Naive B cell (primary cell): Measurements from ENCODE around the gene ZYG11A. TPM values are rescaled to one million over a fixed set of nuclear protein-coding genes. Genes with fewer than 3 reads are reported as not detected.
A peak's percentile ranks its signal among the peaks of the same experiment; 100 is the strongest.

Source experiments
- ATAC-seq, 2 donors: fragments of 150-1000 bp; cut with Tn5 transposase; 2 replicates each; pipeline ENCODE4 v1.10.0; 2021; ENCODE audit warnings: low read depth in 2 of 2, mild to moderate bottlenecking in 2 of 2, moderate library complexity in 2 of 2
- DNase-seq: peaks from one replicate; pipeline ENCODE4 v3.0.0; 2022
- H3K27ac Mint-ChIP-seq, 6 donors: one replicate each; pipeline ENCODE4 v1.8.0; 2020 to 2022; ENCODE audit warnings: mild to moderate bottlenecking in 6 of 6, mixed read lengths in 6 of 6, moderate library complexity in 5 of 6, inconsistent platforms in 2 of 6
- H3K27me3 Mint-ChIP-seq, 3 donors: one replicate each; pipeline ENCODE4 v1.8.0; 2021 to 2022; ENCODE audit warnings: mixed read lengths in 3 of 3, mild to moderate bottlenecking in 1 of 3
- H3K36me3 Mint-ChIP-seq, 2 donors: one replicate each; pipeline ENCODE4 v1.8.0; 2020 to 2022; ENCODE audit warnings: mixed read lengths in 2 of 2, inconsistent platforms in 1 of 2, mild to moderate bottlenecking in 1 of 2
- H3K4me1 Mint-ChIP-seq, 3 donors: one replicate each; pipeline ENCODE4 v1.8.0; 2020 to 2022; ENCODE audit warnings: mixed read lengths in 3 of 3, inconsistent platforms in 1 of 3, mild to moderate bottlenecking in 1 of 3, moderate library complexity in 1 of 3
- H3K4me3 Mint-ChIP-seq, 8 donors: one replicate each; pipeline ENCODE4 v1.8.0; 2020 to 2022; ENCODE audit warnings: mild to moderate bottlenecking in 8 of 8, mixed read lengths in 8 of 8, moderate library complexity in 8 of 8, inconsistent platforms in 2 of 8
- H3K9me3 Mint-ChIP-seq, 7 donors: one replicate each; pipeline ENCODE4 v1.8.0; 2020 to 2022; ENCODE audit warnings: mixed read lengths in 7 of 7, mild to moderate bottlenecking in 5 of 7, inconsistent platforms in 2 of 7, moderate library complexity in 1 of 7
- polyA plus RNA-seq, 6 donors: library from polyadenylated mRNA; unstranded; fragments of 300-500 nt; fragmentation: Illumina TruSeq; gene quantifications; one replicate each; pipeline ENCODE4 v1.2.3, GENCODE V29; 2021; ENCODE audit warnings: low read depth in 6 of 6

Gene ZYG11A
- polyA plus RNA-seq, 6 donors from 2014 or later: not detected

- peak overlapping the region in 1 of 6 donors; percentile 38 for H3K27ac Mint-ChIP-seq
- H3K27me3 Mint-ChIP-seq: peaks cover 0 to 6% (median 0%) of the 10 kb centered on the region in 3 donors
- ATAC-seq (no peak), DNase-seq (no peak)
- no peak overlapping the region for H3K4me3 Mint-ChIP-seq
- peaks cover 0 to 9% (median 5%) of the 10 kb centered on the region in 3 donors for H3K4me1 Mint-ChIP-seq
- no peaks in the 10 kb centered on the region for H3K36me3 Mint-ChIP-seq
- no peaks in the 10 kb centered on the region for H3K9me3 Mint-ChIP-seq
Measured at GRCh38 chr1:52915855-52916220, 73.3 kb downstream of the ZYG11A start.

GRCh38 chr1:52916241-52916975, 73.8 kb downstream of the ZYG11A start:
- Mint-ChIP-seq H3K4me3 (no peak overlapping the region), H3K4me1 (peaks cover 0 to 9% (median 5%) of the 10 kb centered on the region in 3 donors), H3K27ac (peak overlapping the region in 1 of 6 donors; percentile 38), H3K36me3 (no peaks in the 10 kb centered on the region), H3K27me3 (peaks cover 0 to 6% (median 0%) of the 10 kb centered on the region in 3 donors), H3K9me3 (no peaks in the 10 kb centered on the region)
- DNase-seq (no peak), ATAC-seq (no peak)

DNA sequence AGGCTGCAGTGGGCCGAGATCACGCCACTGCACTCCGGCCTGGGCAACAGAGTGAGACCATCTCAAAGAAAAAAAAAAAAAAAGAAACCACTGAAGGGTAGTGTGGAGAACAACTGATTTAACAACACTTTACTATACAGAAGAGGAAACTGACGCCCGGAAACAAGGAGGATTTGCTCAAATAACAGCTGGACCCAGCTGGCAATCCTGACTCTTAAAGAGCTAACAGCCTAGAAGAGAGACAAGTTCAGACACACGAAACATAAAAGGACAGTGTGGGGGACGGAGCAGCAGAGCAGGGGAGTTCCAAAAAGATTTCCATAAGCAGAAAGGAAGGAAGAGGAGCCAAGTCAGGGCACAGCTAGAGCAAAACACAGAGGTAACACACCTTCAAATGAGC, 74.6 kb downstream of the ZYG11A start:
- ATAC-seq: no peak
- peaks cover 0 to 6% (median 4%) of the 10 kb centered on the region in 3 donors for H3K27me3 Mint-ChIP-seq
- H3K4me3 Mint-ChIP-seq: peak overlapping the region in 1 of 8 donors; percentile 1
- no peaks in the 10 kb centered on the region for H3K9me3 Mint-ChIP-seq
- H3K27ac Mint-ChIP-seq: peak overlapping the region in 3 of 6 donors; percentile 6 to 85 (median 23)
- H3K36me3 Mint-ChIP-seq: no peaks in the 10 kb centered on the region
- peaks cover 0 to 14% (median 5%) of the 10 kb centered on the region in 3 donors for H3K4me1 Mint-ChIP-seq
- DNase-seq: no peak

GRCh38 chr1:52917581-52917980, 75.0 kb downstream of the ZYG11A start:
- H3K27me3 Mint-ChIP-seq: peaks cover 0 to 8% (median 6%) of the 10 kb centered on the region in 3 donors
- H3K27ac Mint-ChIP-seq: no peak overlapping the region
- no peaks in the 10 kb centered on the region for H3K36me3 Mint-ChIP-seq
- peak overlapping the region in 1 of 8 donors; percentile 1 for H3K4me3 Mint-ChIP-seq
- DNase-seq: no peak
- H3K4me1 Mint-ChIP-seq: peaks cover 0 to 15% (median 5%) of the 10 kb centered on the region in 3 donors
- H3K9me3 Mint-ChIP-seq: no peaks in the 10 kb centered on the region
- ATAC-seq: no peak

- no peak for DNase-seq
- Mint-ChIP-seq H3K27me3 (peaks cover 5 to 13% (median 9%) of the 10 kb centered on the region in 3 donors), H3K4me1 (peaks cover 0 to 15% (median 5%) of the 10 kb centered on the region in 3 donors), H3K27ac (peak overlapping the region in 2 of 6 donors; percentile 31 to 57), H3K4me3 (no peak overlapping the region), H3K9me3 (no peaks in the 10 kb centered on the region), H3K36me3 (no peaks in the 10 kb centered on the region)
- no peak for ATAC-seq
Measured at GRCh38 chr1:52918201-52918600, 75.6 kb downstream of the ZYG11A start.

GRCh38 chr1:52919051-52919722, 76.6 kb downstream of the ZYG11A start:
- Mint-ChIP-seq H3K4me1 (peaks cover 0 to 15% (median 5%) of the 10 kb centered on the region in 3 donors), H3K27me3 (peaks cover 10 to 17% (median 13%) of the 10 kb centered on the region in 3 donors), H3K36me3 (no peaks in the 10 kb centered on the region), H3K4me3 (peak overlapping the region in 3 of 8 donors; percentile 7 to 72 (median 22)), H3K27ac (no peak overlapping the region), H3K9me3 (no peaks in the 10 kb centered on the region)
- ATAC-seq: no peak
- no peak for DNase-seq

DNA sequence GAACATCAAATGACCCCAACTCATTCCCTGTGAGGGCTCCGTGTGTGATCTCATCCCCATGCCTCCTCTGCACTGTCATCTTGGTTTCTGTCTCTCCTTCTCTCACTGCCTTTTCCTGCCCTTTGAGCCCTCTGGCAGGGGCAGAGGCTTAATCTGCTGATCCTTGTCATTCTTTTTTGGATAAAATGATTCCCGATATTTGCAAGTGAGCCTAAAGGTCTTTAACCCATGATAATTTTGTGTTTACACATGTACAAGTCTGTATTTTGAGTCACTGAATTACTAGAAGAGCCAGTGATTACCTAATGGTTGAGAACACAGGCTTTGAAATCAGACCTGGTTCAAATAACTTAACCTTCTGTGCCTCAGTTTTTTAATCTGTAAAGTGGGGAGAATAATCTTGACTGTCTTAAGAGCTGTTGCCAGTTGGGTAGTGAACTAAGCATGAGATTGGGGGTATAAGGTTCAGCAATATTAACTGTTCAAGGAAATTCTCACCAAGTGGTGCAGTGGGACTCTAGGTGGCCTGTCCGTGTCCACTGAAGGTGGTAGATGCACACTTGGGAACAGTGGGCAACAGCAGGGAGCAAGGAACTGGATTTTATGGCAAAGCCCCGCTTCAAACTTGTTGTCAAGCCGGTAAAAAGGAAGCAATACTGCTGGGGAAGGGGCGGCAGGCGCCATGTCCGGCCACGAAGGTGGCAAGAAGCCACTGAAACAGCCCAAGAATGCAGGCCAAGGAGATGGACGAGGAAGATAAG, 77.3 kb downstream of the ZYG11A start:
- Mint-ChIP-seq H3K9me3 (no peaks in the 10 kb centered on the region), H3K4me3 (peak overlapping the region in 7 of 8 donors; percentile 22 to 76 (median 69)), H3K36me3 (no peaks in the 10 kb centered on the region), H3K27me3 (peaks cover 10 to 17% (median 15%) of the 10 kb centered on the region in 3 donors), H3K27ac (peak overlapping the region in 4 of 6 donors; percentile 9 to 89 (median 29)), H3K4me1 (peaks cover 0 to 15% (median 5%) of the 10 kb centered on the region in 3 donors)
- ATAC-seq (no peak), DNase-seq (no peak)

- Mint-ChIP-seq H3K4me1 (peaks cover under 1 to 15% (median 5%) of the 10 kb centered on the region in 3 donors), H3K27ac (peak overlapping the region in 1 of 6 donors; percentile 92), H3K4me3 (peak overlapping the region; percentile 34 to 84 (median 72)), H3K36me3 (no peaks in the 10 kb centered on the region), H3K9me3 (no peaks in the 10 kb centered on the region), H3K27me3 (peaks cover 10 to 19% (median 19%) of the 10 kb centered on the region in 3 donors)
- DNase-seq: no peak
- no peak for ATAC-seq
Measured at GRCh38 chr1:52920791-52921291, 78.3 kb downstream of the ZYG11A start.

DNA sequence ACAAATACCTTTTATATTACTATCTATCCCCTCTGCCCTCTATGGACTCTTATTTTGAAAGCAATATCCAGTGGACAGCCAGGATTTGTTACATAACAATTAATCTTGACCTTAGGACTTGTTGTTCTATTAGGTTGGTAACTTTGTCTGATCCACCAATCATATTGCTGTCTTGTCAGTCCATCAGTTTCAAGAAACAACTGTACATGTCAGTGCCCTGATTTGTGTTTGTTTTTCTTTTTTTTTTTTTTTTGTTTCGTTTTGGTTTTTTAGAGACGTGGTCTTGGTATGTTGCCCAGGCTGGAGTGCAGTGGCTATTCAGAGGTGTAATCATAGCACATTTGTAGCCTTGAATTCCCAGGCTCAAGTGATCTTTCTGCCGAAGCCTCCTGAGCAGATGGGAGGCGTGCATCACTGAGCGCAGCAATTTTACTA, 83.0 kb downstream of the ZYG11A start:
- peaks cover 23 to 30% (median 30%) of the 10 kb centered on the region in 3 donors for H3K27me3 Mint-ChIP-seq
- no peak overlapping the region for H3K27ac Mint-ChIP-seq
- DNase-seq: no peak
- H3K9me3 Mint-ChIP-seq: no peaks in the 10 kb centered on the region
- H3K36me3 Mint-ChIP-seq: no peaks in the 10 kb centered on the region
- peak overlapping the region in 1 of 8 donors; percentile 6 for H3K4me3 Mint-ChIP-seq
- H3K4me1 Mint-ChIP-seq: peaks cover 14 to 27% (median 18%) of the 10 kb centered on the region in 3 donors
- ATAC-seq: no peak

DNA sequence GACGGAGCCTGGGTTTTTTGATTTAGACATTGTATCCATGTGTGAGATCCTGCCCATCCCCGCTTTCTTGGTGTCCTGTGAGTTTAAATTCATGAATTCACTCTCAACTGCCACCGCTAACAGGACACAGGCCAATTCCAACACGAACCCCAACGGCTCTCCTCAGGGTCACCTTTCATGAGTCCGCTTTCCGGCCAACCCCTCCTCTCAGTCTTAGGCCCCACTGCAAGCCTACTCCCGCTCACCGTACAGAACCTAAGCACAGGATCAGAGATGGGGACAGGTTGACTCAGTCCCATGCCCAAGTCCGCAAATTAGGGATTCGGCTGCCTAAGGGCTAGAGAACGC, 84.3 kb downstream of the ZYG11A start:
- Mint-ChIP-seq H3K4me1 (peaks cover 14 to 23% (median 18%) of the 10 kb centered on the region in 3 donors), H3K27ac (peak overlapping the region in 1 of 6 donors; percentile 88), H3K9me3 (no peaks in the 10 kb centered on the region), H3K36me3 (no peaks in the 10 kb centered on the region), H3K27me3 (peaks cover 23 to 30% (median 27%) of the 10 kb centered on the region in 3 donors), H3K4me3 (peak overlapping the region; percentile 78 to 94 (median 86))
- DNase-seq (no peak), ATAC-seq (peak in 1 of 2 donors; percentile 9)

DNA sequence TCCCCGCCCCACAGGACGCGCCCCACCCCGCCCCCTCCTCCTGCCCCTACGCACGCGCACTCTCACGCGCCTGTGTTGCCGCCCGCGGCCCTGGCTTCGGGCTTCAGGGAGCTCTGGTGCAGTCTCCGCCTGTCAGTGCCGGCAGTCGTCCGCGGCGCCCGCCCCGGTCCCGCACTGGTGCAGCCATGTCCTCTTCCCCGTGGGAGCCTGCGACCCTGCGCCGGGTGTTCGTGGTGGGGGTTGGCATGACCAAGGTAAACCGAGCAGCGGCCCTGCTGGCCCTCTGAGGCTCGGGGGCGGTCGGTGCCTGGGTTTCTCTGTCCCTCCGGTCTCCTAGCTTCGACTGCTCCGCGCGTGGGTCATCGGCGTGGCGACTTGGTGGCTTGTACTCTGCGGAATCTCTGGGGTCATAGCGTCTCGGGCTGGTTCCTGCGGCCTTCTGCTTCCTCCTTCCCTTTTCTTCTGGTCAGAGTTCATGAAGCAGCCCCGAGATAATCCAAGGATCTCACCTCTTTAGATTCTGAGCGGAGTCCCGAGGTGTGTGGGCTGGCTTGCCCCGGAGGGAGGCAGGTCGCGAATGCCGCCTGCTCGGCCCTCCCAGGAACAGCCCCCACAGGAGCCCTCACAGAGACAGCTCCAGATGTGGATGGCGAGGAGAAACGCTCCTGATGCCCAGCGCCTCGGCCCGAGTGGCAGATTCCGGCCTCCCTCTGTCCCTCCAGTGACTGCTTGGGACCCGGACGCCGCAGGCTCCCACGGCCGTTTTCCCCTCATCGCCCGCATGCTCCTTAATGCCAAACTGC, 84.9 kb downstream of the ZYG11A start, which contains the start of gene SCP2:
Gene SCP2 (plus strand): TSS at position 65 of the 803 bp plus-strand sequence. CDS start 121 bp downstream, at position 186.
- Mint-ChIP-seq H3K27ac (peak within 1 kb of the TSS in 4 of 6 donors; percentile 9 to 88 (median 66)), H3K4me3 (peak within 1 kb of the TSS; percentile 78 to 94 (median 86)), H3K4me1 (peaks cover 14 to 21% (median 18%) of the 10 kb centered on the region in 3 donors), H3K27me3 (peaks cover 23 to 30% (median 26%) of the 10 kb centered on the region in 3 donors), H3K36me3 (no peaks in the 10 kb centered on the region), H3K9me3 (no peaks in the 10 kb centered on the region)
- peak; percentile 54 for DNase-seq
- ATAC-seq: peak; percentile 91

DNA sequence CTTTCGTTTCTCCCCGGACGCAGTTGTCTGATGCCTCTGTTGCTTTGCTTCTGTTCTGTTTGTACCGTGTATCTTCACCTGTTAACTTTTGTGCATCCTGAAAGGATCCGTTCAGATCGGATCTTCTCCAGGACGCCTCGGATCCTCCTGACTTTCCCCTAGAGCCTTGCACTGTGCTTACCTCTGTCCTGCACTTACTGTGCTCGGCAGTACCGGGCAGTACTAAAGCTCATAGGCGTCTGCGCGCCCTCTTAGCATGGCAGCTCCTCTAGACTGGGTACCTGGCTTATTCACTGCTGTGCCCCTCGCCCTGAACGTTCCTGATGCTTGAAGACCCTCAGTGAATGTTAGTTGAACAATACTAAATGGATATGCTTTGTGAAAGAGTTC, 85.5 kb downstream of the ZYG11A start:
- ATAC-seq (no peak), DNase-seq (no peak)
- H3K27ac Mint-ChIP-seq: peak overlapping the region in 4 of 6 donors; percentile 0 to 17 (median 6)

More for the DNA sequence above, 85.5 kb downstream of the ZYG11A start:
- Mint-ChIP-seq H3K9me3 (no peaks in the 10 kb centered on the region), H3K27me3 (peaks cover 20 to 25% (median 22%) of the 10 kb centered on the region in 3 donors), H3K4me1 (peaks cover 14 to 20% (median 18%) of the 10 kb centered on the region in 3 donors), H3K36me3 (no peaks in the 10 kb centered on the region), H3K4me3 (peak overlapping the region; percentile 78 to 94 (median 86))
